ENCODE results near the gene CSTPP1. TPM values are rescaled to one million over a fixed set of nuclear protein-coding genes. Genes with fewer than 3 reads are reported as not detected.
A peak's percentile ranks its signal among the peaks of the same experiment; 100 is the strongest.

CSTPP1 gene
- total RNA-seq, 3 donors from 2014 or later = 31.9 to 41.1 (median 32.8) TPM

- intact Hi-C loops (cut with DNase I, micrococcal nuclease) = loop anchor here in 1 of 2 donors (10.0 kb wide), 1 partner anchor 183 kb away; the partner anchor contains the start of gene MYBPC3
- no peaks in the 10 kb centered on the region for H3K9me3 ChIP-seq
- TF ChIP-seq CTCF (IDR thresholded peaks at IDR 0.05) = no peak
- peaks cover 10% of the 10 kb centered on the region for H3K4me1 ChIP-seq (ENCODE audit: low read depth)
- DNase-seq (no peak), ATAC-seq (no peak)
- peaks cover 13% of the 10 kb centered on the region for H3K36me3 ChIP-seq (ENCODE audit: low read depth)
- no peak overlapping the region for H3K4me3 ChIP-seq
These were observed 235.3 kb downstream of the CSTPP1 start for GRCh38 chr11:47171856-47172255.

DNA sequence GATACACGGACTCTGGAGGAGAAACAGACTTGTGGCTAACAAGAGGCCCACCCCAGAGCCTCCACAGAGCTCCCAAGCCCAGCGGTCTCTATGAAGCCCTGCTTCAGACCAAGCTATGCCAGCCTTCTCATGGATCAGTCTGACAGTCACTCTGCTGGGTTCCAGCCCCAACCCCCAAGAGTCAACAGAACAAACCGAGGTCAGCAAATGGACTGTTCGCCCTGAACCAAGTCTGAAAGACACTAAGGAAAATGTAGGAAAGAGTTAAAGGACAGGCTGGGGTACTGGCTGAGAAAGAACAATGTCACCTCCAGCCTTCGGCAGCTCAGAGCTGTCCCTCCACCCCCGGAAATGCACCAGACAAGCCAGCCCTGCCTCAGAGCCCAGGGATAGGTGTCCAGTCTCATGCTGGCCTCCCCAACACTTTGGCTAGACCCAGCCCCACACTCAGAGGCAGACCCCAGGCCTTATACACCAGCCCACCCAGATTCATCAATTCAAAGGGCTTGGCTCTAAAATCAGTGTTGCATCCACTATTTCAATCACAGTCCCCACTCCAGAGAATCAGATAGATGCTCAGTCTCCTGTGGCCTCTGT, 236.3 kb downstream of the CSTPP1 start:
- no peak for TF ChIP-seq CTCF (IDR thresholded peaks at IDR 0.05)
- intact Hi-C loops (cut with DNase I, micrococcal nuclease) = loop anchor here in 1 of 2 donors (10.0 kb wide), 1 partner anchor 182 kb away; the partner anchor contains the start of gene MYBPC3
- no peak overlapping the region for H3K4me3 ChIP-seq
- no peaks in the 10 kb centered on the region for H3K9me3 ChIP-seq
- peaks cover 6% of the 10 kb centered on the region for H3K36me3 ChIP-seq (ENCODE audit: low read depth)
- H3K4me1 ChIP-seq (ENCODE audit: low read depth) = peaks cover 15% of the 10 kb centered on the region
- ATAC-seq (no peak), DNase-seq (no peak)

DNA sequence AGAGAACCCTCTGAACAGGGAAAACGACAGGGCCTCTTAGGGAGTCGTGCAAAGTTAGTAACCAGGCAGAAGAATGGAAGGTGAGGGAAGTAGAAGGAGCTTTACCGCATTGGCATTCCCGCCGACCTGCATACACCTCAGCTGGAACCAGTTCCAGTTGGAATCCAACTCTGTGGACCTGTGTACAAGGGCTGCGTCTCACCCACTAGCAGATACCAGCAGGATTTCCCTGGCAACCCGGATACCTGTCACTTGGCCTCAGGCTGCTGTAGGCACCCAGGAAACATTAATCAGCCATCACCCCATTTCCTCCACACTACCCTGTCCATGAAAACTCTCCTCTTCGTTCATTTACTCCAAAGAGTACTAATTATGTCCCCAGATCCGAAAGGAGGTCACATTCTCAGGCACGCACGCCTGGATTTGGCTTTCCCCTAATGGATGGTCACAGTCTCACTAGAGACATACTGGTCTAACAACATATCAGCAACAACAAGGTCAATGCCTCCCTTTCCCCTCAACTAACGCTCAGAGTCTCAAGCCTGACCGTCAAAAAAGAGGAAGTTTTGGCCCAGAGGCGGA, 239.3 kb downstream of the CSTPP1 start:
- Histone ChIP-seq H3K4me3 (peak overlapping the region; percentile 99), H3K36me3 (ENCODE audit: low read depth) (no peaks in the 10 kb centered on the region), H3K4me1 (ENCODE audit: low read depth) (peaks cover 19% of the 10 kb centered on the region), H3K9me3 (no peaks in the 10 kb centered on the region)
- no peak for DNase-seq
- intact Hi-C loops (cut with DNase I, micrococcal nuclease) = loop anchor here (5.0 to 10.0 kb wide), 2 partner anchors 86 to 179 kb away; partner anchors contain the start of gene MYBPC3 (in 1 of the 2)
- ATAC-seq = no peak
- no peak for TF ChIP-seq CTCF (IDR thresholded peaks at IDR 0.05)

DNA sequence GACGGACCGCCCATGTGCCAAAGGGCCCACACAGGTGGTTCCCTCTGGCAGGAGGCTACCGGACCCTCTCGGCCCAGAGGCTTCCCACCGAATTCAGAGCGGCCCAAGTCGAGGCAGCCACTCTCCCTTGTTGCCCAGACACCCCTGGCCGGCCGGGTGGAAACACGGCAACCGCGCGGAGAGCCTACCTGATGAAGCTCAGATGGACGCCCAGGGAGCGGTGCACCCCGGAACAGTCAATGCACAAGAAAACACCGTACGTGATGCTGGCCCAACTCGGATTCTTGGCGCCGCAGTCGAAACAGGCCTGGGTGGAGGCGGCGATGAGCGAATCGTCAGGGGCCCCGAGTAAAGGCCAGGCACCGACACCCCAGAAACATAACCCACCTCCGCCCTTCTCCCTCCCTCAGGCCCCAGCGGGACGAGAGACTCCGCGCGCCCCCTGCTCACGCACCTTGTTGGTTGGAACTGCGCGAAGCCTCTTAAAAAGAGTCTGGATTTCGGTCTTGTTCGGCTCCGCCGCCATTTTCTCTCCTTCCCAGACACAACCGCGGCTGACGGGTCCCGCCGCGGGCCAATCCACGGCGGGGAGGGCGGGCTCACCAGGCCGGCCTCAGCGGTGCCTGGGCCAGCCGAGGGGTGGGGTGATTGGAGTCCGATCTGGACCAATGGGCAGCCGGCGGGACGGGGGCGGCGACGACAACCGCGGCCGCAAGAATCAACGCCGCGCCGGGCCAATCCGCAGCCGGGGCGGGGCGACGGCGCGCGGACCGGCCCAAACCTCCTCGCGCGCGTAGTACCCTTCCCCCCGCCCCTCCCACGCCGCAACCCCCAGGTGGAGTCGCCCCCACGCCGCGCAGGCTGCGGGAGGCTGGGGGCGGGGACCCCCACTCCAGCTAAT, 240.0 kb downstream of the CSTPP1 start, which contains the start of gene ARFGAP2:
Gene ARFGAP2 (minus strand): TSS at position 552 of the 901 bp plus-strand sequence. CDS start 26 bp downstream, at position 526.
- H3K4me3 ChIP-seq = peak within 1 kb of the TSS; percentile 99
- ATAC-seq (peak; percentile 96), DNase-seq (peak; percentile 97 to 98 (median 98))
- intact Hi-C loops (cut with DNase I, micrococcal nuclease) = loop anchor here (5.0 to 10.0 kb wide), 2 partner anchors 86 to 178 kb away; partner anchors contain the start of gene MYBPC3 (in 1 of the 2)
- peaks cover 19% of the 10 kb centered on the region for H3K4me1 ChIP-seq (ENCODE audit: low read depth)
- TF ChIP-seq CTCF (IDR thresholded peaks at IDR 0.05) = no peak
- no peaks in the 10 kb centered on the region for H3K36me3 ChIP-seq (ENCODE audit: low read depth)
- no peaks in the 10 kb centered on the region for H3K9me3 ChIP-seq

- peak; percentile 76 for ATAC-seq
- peak in 1 of 3 donors; percentile 79 for DNase-seq
- Histone ChIP-seq H3K4me3 (peak overlapping the region; percentile 99), H3K9me3 (no peaks in the 10 kb centered on the region), H3K36me3 (ENCODE audit: low read depth) (no peaks in the 10 kb centered on the region), H3K4me1 (ENCODE audit: low read depth) (peaks cover 19% of the 10 kb centered on the region)
- intact Hi-C loops (cut with DNase I, micrococcal nuclease) = loop anchor here (5.0 to 10.0 kb wide), 2 partner anchors 85 to 177 kb away; partner anchors contain the start of gene MYBPC3 (in 1 of the 2)
- peak; percentile 42 for TF ChIP-seq CTCF (IDR thresholded peaks at IDR 0.05)
These were observed 240.8 kb downstream of the CSTPP1 start for GRCh38 chr11:47177229-47177845.
